ENCODE data around the gene KLHL22. TPM values are rescaled to one million over a fixed set of nuclear protein-coding genes. Genes with fewer than 3 reads are reported as not detected.

KLHL22 gene
- total and polyA plus RNA-seq, 2 of the 8 experiments (the other 6 are each of a cell fraction or from before 2014, with no cell fraction given) = 9.4 to 16.2 TPM

GRCh38 chr22:20408891-20409290 lies 86.7 kb downstream of the KLHL22 start (continued):
- TF ChIP-seq CHD1 (IDR thresholded peaks at IDR 0.05; ENCODE audit: low read depth, low read length) (no peak), SAP30 (IDR thresholded peaks at IDR 0.05; ENCODE audit: insufficient read depth, insufficient replicate concordance, low read length) (no peak), USF2 (IDR thresholded peaks at IDR 0.05; ENCODE audit: low read length) (no peak), RXRA (IDR thresholded peaks at IDR 0.05; ENCODE audit: insufficient read depth, low read depth, low read length) (no peak)

Data from H1 (cell line).